H9 (cell line): ENCODE measurements around the gene IRAK1. TPM values are rescaled to one million over a fixed set of nuclear protein-coding genes. Genes with fewer than 3 reads are reported as not detected.
A peak's percentile ranks its signal among the peaks of the same experiment; 100 is the strongest.

Experiments
- DNase-seq: peaks from one replicate; pipeline ENCODE4 v3.0.0-alpha.2; 2017
- H2AFZ ChIP-seq: one replicate; pipeline ENCODE4 v1.6.1; 2013; ENCODE audit warnings: mild to moderate bottlenecking, low read length, control low read depth, moderate library complexity
- H2AK5ac ChIP-seq: 2 replicates; pipeline ENCODE4 v1.6.1; 2013; ENCODE audit warnings: low read length, control low read depth, mixed read lengths; ENCODE audit not compliant: insufficient read length
- H2BK120ac ChIP-seq: one replicate; pipeline ENCODE4 v1.6.1; 2013; ENCODE audit warnings: low read depth, mild to moderate bottlenecking, low read length, control low read depth, inconsistent platforms; ENCODE audit not compliant: poor library complexity, severe bottlenecking
- H2BK12ac ChIP-seq: 2 replicates; pipeline ENCODE4 v1.6.1; 2013; ENCODE audit warnings: low read length, control low read depth, mixed read lengths, low read depth; ENCODE audit not compliant: insufficient read length
- H2BK15ac ChIP-seq: 2 replicates; pipeline ENCODE4 v1.6.1; 2013; ENCODE audit warnings: low read depth, low read length, control low read depth
- H2BK20ac ChIP-seq: one replicate; pipeline ENCODE4 v1.6.1; 2013; ENCODE audit warnings: low read depth, mild to moderate bottlenecking, low read length, control low read depth, inconsistent platforms; ENCODE audit not compliant: poor library complexity, severe bottlenecking
- H2BK5ac ChIP-seq: 2 replicates; pipeline ENCODE4 v1.6.1; 2013; ENCODE audit warnings: low read length, control low read depth, mixed read lengths; ENCODE audit not compliant: insufficient read length
- H3K14ac ChIP-seq: 2 replicates; pipeline ENCODE4 v1.6.1; 2013; ENCODE audit warnings: low read length, control low read depth; ENCODE audit not compliant: insufficient read depth
- H3K18ac ChIP-seq: 2 replicates; pipeline ENCODE4 v1.6.1; 2013; ENCODE audit warnings: low read depth, mild to moderate bottlenecking, mixed read lengths, low read length, control low read depth; ENCODE audit not compliant: insufficient read length
- H3K23ac ChIP-seq: 2 replicates; pipeline ENCODE4 v1.6.1; 2013; ENCODE audit warnings: low read length, control low read depth, mixed read lengths, low read depth; ENCODE audit not compliant: insufficient read length
- H3K23me2 ChIP-seq: 2 replicates; pipeline ENCODE4 v1.6.1; 2013; ENCODE audit warnings: low read depth, mild to moderate bottlenecking, mixed read lengths, low read length, control low read depth; ENCODE audit not compliant: insufficient read length, poor library complexity, severe bottlenecking
- H3K27ac ChIP-seq: 2 replicates; pipeline ENCODE4 v1.5.1; 2013; ENCODE audit warnings: low read length, control low read depth, mixed read lengths, low read depth; ENCODE audit not compliant: insufficient read length
- H3K27me3 ChIP-seq: 2 replicates; pipeline ENCODE4 v1.6.1; 2013; ENCODE audit warnings: low read length, control low read depth, inconsistent platforms; ENCODE audit not compliant: insufficient read depth
- H3K4ac ChIP-seq: 2 replicates; pipeline ENCODE4 v1.6.1; 2013; ENCODE audit warnings: low read depth, mild to moderate bottlenecking, control low read depth, inconsistent platforms, low read length, moderate library complexity
- H3K4me1 ChIP-seq: 2 replicates; pipeline ENCODE4 v1.6.1; 2013; ENCODE audit warnings: low read length, control low read depth, inconsistent platforms; ENCODE audit not compliant: insufficient read depth
- H3K4me2 ChIP-seq: 2 replicates; pipeline ENCODE4 v1.6.1; 2013; ENCODE audit warnings: low read length, control low read depth, mixed read lengths; ENCODE audit not compliant: insufficient read length, insufficient read depth
- H3K56ac ChIP-seq: 2 replicates; pipeline ENCODE4 v1.6.1; 2013; ENCODE audit warnings: low read depth, mild to moderate bottlenecking, mixed read lengths, low read length, control low read depth; ENCODE audit not compliant: insufficient read length
- H3K79me1 ChIP-seq: 2 replicates; pipeline ENCODE4 v1.6.1; 2013; ENCODE audit warnings: low read depth, mild to moderate bottlenecking, moderate library complexity, low read length, control low read depth, inconsistent platforms; ENCODE audit not compliant: insufficient read depth, poor library complexity, severe bottlenecking
- H3K79me2 ChIP-seq: 2 replicates; pipeline ENCODE4 v1.6.1; 2013; ENCODE audit warnings: low read length, control low read depth, inconsistent platforms; ENCODE audit not compliant: insufficient read depth
- H3K9ac ChIP-seq: 2 replicates; pipeline ENCODE4 v1.6.1; 2013; ENCODE audit warnings: low read length, control low read depth, mixed read lengths; ENCODE audit not compliant: insufficient read length; ENCODE audit errors: extremely low read depth
- H3K9me3 ChIP-seq: one replicate; pipeline ENCODE4 v1.6.1; 2013; ENCODE audit warnings: low read depth, low read length, inconsistent platforms; ENCODE audit not compliant: control insufficient read depth
- H3T11ph ChIP-seq: one replicate; pipeline ENCODE4 v1.6.1; 2013; ENCODE audit warnings: mild to moderate bottlenecking, low read length, control low read depth, inconsistent platforms
- H4K20me1 ChIP-seq: one replicate; pipeline ENCODE4 v1.6.1; 2013; ENCODE audit not compliant: control insufficient read depth, insufficient read length, insufficient read depth
- H4K5ac ChIP-seq: 2 replicates; pipeline ENCODE4 v1.6.1; 2013; ENCODE audit warnings: low read depth, mild to moderate bottlenecking, mixed read lengths, low read length, control low read depth; ENCODE audit not compliant: insufficient read length
- H4K8ac ChIP-seq: replicated peaks from 2 replicates; pipeline ENCODE4 v1.6.1; 2013; ENCODE audit warnings: low read length, control low read depth, mixed read lengths, low read depth; ENCODE audit not compliant: insufficient read length
- H4K91ac ChIP-seq: 2 replicates; pipeline ENCODE4 v1.6.1; 2013; ENCODE audit warnings: low read depth, mild to moderate bottlenecking, moderate library complexity, mixed read lengths, low read length, control low read depth; ENCODE audit not compliant: insufficient read length
- H3K27ac Mint-ChIP-seq, 3 experiments: 2 replicates in 2 of 3; 3 replicates in 1 of 3; pipeline ENCODE4 v1.8.0; 2020 to 2021; ENCODE audit warnings: mixed read lengths in 3 of 3, mild to moderate bottlenecking in 1 of 3, moderate library complexity in 1 of 3
- H3K27me3 Mint-ChIP-seq: 2 replicates; pipeline ENCODE4 v1.8.0; 2021; ENCODE audit warnings: low read depth, mild to moderate bottlenecking, moderate library complexity, mixed read lengths
- H3K36me3 Mint-ChIP-seq, 3 experiments: 2 replicates in 2 of 3; 3 replicates in 1 of 3; pipeline ENCODE4 v1.8.0; 2020 to 2021; ENCODE audit warnings: low read depth in 3 of 3, mixed read lengths in 3 of 3; ENCODE audit not compliant: insufficient read depth in 1 of 3
- H3K4me1 Mint-ChIP-seq, 2 experiments: 2 replicates each; pipeline ENCODE4 v1.8.0; 2020; ENCODE audit warnings: mixed read lengths in 2 of 2
- H3K4me3 Mint-ChIP-seq, 2 experiments: 2 replicates in 1 of 2; 3 replicates in 1 of 2; pipeline ENCODE4 v1.8.0; 2020 to 2021; ENCODE audit warnings: mild to moderate bottlenecking in 2 of 2, mixed read lengths in 2 of 2, moderate library complexity in 1 of 2
- H3K9me3 Mint-ChIP-seq, 2 experiments: 2 replicates in 1 of 2; 3 replicates in 1 of 2; pipeline ENCODE4 v1.8.0; 2020; ENCODE audit warnings: mild to moderate bottlenecking in 2 of 2, mixed read lengths in 2 of 2, moderate library complexity in 1 of 2
- CTCF ChIP-seq: fragments of 200-600 bp; sonication (generic); conservative IDR thresholded peaks from 3 replicates; pipeline ENCODE4 v1.8.0; 2021; ENCODE audit warnings: antibody characterized with exemption, mild to moderate bottlenecking
- WGBS: extraction: QIAGEN DNeasy Blood & Tissue Kit; methylation state at CpG from one replicate; pipeline ENCODE4 v1.1.7; 2013; ENCODE audit warnings: missing lambda C conversion rate, low lambda C conversion rate, mixed read lengths; ENCODE audit not compliant: insufficient read length; ENCODE audit errors: extremely low coverage; 5-methylcytosine and 5-hydroxymethylcytosine counted together
- total RNA-seq: library from RNA; stranded (reverse); gene quantifications from 2 replicates; pipeline ENCODE4 v1.2.1, GENCODE V29; 2021

Gene IRAK1
- total RNA-seq, 1 experiment from 2014 or later: 98.4 TPM

- peak overlapping the region; percentile 94 for H2BK5ac ChIP-seq
- TF ChIP-seq CTCF: no peak
- peak overlapping the region; percentile 100 for H3K14ac ChIP-seq
- peak overlapping the region; percentile 94 for H3K27ac ChIP-seq
- peak overlapping the region; percentile 100 for H3K18ac ChIP-seq
- WGBS: no CpG with 5 or more reads among the region's 34 CpGs
- H4K20me1 ChIP-seq: no peaks in the 10 kb centered on the region
- H4K8ac ChIP-seq: no peak overlapping the region
- H3K79me2 ChIP-seq: peaks cover 36% of the 10 kb centered on the region; the same call in 1 of the 2 replicates
- no peak overlapping the region for H3K23ac ChIP-seq
- H3K27ac Mint-ChIP-seq: peak overlapping the region; percentile 100
- H3K79me1 ChIP-seq: no peaks in the 10 kb centered on the region
- peaks cover 8 to 25% (median 11%) of the 10 kb centered on the region in 3 experiments for H3K36me3 Mint-ChIP-seq
- no peak overlapping the region for H2AFZ ChIP-seq
- no peaks in the 10 kb centered on the region for H3K9me3 ChIP-seq
- H3K4ac ChIP-seq: peak overlapping the region; percentile 88; the same call in 1 of the 2 replicates
- peak overlapping the region; percentile 88 for H4K5ac ChIP-seq
- no peak overlapping the region; the same call in 1 of the 2 replicates for H2BK15ac ChIP-seq
- peak overlapping the region; percentile 100 for H3K4me3 Mint-ChIP-seq
- peak overlapping the region; percentile 83 for H3K56ac ChIP-seq
- peak overlapping the region; percentile 81 for H4K91ac ChIP-seq
- H2BK20ac ChIP-seq: no peak overlapping the region
- H3K9ac ChIP-seq: peak overlapping the region; percentile 99
- H3K9me3 Mint-ChIP-seq: peaks cover 4 to 7% of the 10 kb centered on the region in 2 experiments; a peak in 3 of 5 replicates
- peak overlapping the region; percentile 98 for H2BK120ac ChIP-seq
- peak overlapping the region; percentile 80 for H3K4me2 ChIP-seq
- H3K27me3 Mint-ChIP-seq: no peaks in the 10 kb centered on the region
- no peak overlapping the region for H2BK12ac ChIP-seq
- peaks cover 18% of the 10 kb centered on the region for H3K23me2 ChIP-seq
- peaks cover 4% of the 10 kb centered on the region; the same call in 1 of the 2 replicates for H3K4me1 ChIP-seq
- peaks cover 39 to 51% of the 10 kb centered on the region in 2 experiments for H3K4me1 Mint-ChIP-seq
- H3K27me3 ChIP-seq: no peaks in the 10 kb centered on the region
- peak; percentile 74 for DNase-seq
- H2AK5ac ChIP-seq: no peak overlapping the region
- no peak overlapping the region for H3T11ph ChIP-seq
Observed at GRCh38 chrX:153971124-153971449, 48.6 kb downstream of the IRAK1 start.
